Liver (tissue), 3 donors: ENCODE data around the gene PRPF19.

Experiments
- GABPA ChIP-seq, 2 donors: IDR thresholded peaks in 1 of 2; conservative IDR thresholded peaks in 1 of 2; 2 replicates each; pipeline ENCODE4 v1.6.1; 2016; ENCODE audit warnings: antibody characterized with exemption in 2 of 2, mild to moderate bottlenecking in 1 of 2, moderate library complexity in 1 of 2
- HNF4A ChIP-seq, 2 donors: conservative IDR thresholded peaks; 2 replicates each; pipeline ENCODE4 v1.6.1; 2016; ENCODE audit warnings: antibody characterized with exemption in 2 of 2, mild to moderate bottlenecking in 2 of 2
- HNF4G ChIP-seq: IDR thresholded peaks from 2 replicates; pipeline ENCODE4 v1.6.1; 2016; ENCODE audit warnings: antibody characterized with exemption
- RAD21 ChIP-seq, 2 donors: IDR thresholded peaks; 2 replicates each; pipeline ENCODE4 v1.6.1; 2016; ENCODE audit warnings: antibody characterized with exemption in 2 of 2, mild to moderate bottlenecking in 2 of 2
- RXRA ChIP-seq, 2 donors: IDR thresholded peaks; 2 replicates each; pipeline ENCODE4 v1.6.1; 2017 to 2018; ENCODE audit warnings: antibody characterized with exemption in 2 of 2, mild to moderate bottlenecking in 1 of 2
- SP1 ChIP-seq: IDR thresholded peaks from 2 replicates; pipeline ENCODE4 v1.6.1; 2018; ENCODE audit warnings: antibody characterized with exemption, mild to moderate bottlenecking
- TAF1 ChIP-seq: conservative IDR thresholded peaks from 2 replicates; pipeline ENCODE4 v1.6.1; 2016; ENCODE audit warnings: antibody characterized with exemption, mild to moderate bottlenecking
- YY1 ChIP-seq: IDR thresholded peaks from 2 replicates; pipeline ENCODE4 v1.6.1; 2016; ENCODE audit warnings: antibody characterized with exemption, mild to moderate bottlenecking
- TF ChIP-seq, protein P1 (sequence below): fragments of 150-350 bp; IDR thresholded peaks from 2 replicates; pipeline ENCODE4 v1.5.1; 2017; ENCODE audit warnings: improper control_type of control experiment, low read depth, low read length; ENCODE audit not compliant: missing input control
- TF ChIP-seq, protein P2 (sequence below): IDR thresholded peaks from 2 replicates; pipeline ENCODE4 v1.6.1; 2016; ENCODE audit warnings: antibody characterized with exemption
- TF ChIP-seq, protein P3 (sequence below): IDR thresholded peaks from 2 replicates; pipeline ENCODE4 v1.6.1; 2016; ENCODE audit warnings: antibody characterized with exemption
- donor health status: healthy.
- donor health status: healthy.

DNA sequence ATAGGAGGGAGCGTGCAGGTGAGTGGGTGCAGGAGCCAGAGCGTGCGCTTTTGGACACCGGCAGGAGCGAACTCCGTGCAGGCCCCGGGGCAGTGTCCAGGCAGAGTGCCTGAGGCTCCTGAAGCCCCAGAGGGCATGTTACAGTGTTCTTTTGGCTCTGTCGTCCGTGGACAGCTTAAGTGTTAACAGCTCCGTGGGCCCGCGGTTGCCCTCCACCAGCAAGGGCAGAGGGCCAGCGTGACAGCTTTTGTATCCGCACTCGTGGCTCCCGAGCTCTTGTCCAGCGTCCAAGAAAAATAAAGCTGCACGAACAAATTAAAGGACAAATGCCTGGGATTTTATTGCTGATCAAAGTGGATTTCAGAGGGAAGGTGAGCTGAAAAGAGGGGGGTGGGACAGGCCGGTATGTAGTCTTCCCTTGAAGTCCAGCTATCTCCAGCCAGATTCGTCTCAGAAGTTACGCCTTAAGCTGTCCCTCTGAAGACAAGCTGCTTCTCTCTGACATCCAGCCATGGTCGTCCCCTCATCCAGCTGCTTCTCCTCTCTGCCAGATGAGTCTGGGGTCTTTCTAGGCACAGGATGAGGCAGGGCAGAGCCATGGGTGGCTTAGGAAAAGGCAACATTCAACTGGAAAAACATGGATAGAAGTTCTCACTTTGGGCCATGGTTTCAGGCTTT is 6.6 kb upstream of the PRPF19 start:
- TF ChIP-seq, protein P1, sequence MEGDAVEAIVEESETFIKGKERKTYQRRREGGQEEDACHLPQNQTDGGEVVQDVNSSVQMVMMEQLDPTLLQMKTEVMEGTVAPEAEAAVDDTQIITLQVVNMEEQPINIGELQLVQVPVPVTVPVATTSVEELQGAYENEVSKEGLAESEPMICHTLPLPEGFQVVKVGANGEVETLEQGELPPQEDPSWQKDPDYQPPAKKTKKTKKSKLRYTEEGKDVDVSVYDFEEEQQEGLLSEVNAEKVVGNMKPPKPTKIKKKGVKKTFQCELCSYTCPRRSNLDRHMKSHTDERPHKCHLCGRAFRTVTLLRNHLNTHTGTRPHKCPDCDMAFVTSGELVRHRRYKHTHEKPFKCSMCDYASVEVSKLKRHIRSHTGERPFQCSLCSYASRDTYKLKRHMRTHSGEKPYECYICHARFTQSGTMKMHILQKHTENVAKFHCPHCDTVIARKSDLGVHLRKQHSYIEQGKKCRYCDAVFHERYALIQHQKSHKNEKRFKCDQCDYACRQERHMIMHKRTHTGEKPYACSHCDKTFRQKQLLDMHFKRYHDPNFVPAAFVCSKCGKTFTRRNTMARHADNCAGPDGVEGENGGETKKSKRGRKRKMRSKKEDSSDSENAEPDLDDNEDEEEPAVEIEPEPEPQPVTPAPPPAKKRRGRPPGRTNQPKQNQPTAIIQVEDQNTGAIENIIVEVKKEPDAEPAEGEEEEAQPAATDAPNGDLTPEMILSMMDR, result no peak
- TF ChIP-seq, protein P2, sequence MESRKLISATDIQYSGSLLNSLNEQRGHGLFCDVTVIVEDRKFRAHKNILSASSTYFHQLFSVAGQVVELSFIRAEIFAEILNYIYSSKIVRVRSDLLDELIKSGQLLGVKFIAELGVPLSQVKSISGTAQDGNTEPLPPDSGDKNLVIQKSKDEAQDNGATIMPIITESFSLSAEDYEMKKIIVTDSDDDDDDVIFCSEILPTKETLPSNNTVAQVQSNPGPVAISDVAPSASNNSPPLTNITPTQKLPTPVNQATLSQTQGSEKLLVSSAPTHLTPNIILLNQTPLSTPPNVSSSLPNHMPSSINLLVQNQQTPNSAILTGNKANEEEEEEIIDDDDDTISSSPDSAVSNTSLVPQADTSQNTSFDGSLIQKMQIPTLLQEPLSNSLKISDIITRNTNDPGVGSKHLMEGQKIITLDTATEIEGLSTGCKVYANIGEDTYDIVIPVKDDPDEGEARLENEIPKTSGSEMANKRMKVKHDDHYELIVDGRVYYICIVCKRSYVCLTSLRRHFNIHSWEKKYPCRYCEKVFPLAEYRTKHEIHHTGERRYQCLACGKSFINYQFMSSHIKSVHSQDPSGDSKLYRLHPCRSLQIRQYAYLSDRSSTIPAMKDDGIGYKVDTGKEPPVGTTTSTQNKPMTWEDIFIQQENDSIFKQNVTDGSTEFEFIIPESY, result no peak
- no peak for TF ChIP-seq RXRA (IDR thresholded peaks at IDR 0.05)
- TF ChIP-seq RAD21 (IDR thresholded peaks at IDR 0.05), result no peak
- no peak for TF ChIP-seq HNF4A (conservative IDR thresholded peaks at IDR 0.05)
- TF ChIP-seq HNF4G, result no peak
- no peak for TF ChIP-seq SP1
- TF ChIP-seq, protein P3, sequence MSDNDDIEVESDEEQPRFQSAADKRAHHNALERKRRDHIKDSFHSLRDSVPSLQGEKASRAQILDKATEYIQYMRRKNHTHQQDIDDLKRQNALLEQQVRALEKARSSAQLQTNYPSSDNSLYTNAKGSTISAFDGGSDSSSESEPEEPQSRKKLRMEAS, result no peak
- no peak for TF ChIP-seq YY1
- TF ChIP-seq GABPA (IDR thresholded peaks at IDR 0.05 in 1 of 2, conservative IDR thresholded peaks at IDR 0.05 in 1 of 2), result no peak
- TF ChIP-seq TAF1, result no peak
